ENCODE measurements around the gene NISCH. TPM values are rescaled to one million over a fixed set of nuclear protein-coding genes. Genes with fewer than 3 reads are reported as not detected.

The NISCH gene
- total and polyA plus RNA-seq, 2 experiments from 2014 or later, result 18.4 to 76.4 TPM

DNA sequence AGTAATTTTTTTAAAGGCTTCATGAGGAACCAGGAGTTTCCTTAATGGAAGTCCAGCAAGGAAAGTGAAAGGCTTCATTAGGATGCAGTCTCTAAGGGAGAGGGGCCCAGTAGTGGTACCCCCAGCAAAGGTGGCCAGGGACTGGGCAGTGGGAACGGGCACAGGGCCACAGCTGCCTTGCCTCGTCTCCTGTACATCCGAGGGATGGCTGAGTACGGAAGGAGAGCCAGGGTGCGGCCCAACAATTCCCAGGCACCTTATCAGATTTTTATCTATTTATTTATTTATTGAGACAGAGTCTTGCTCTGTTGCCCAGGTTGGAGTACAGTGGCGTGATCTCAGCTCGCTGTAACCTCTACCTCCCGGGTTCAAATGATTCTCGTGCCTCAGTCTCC lies 25.0 kb upstream of the NISCH start:
- no peaks in the 10 kb centered on the region for H3F3A ChIP-seq (replicated peaks; ENCODE audit: low read depth)
- H3K4me1 ChIP-seq (ENCODE audit: insufficient read depth), result no peaks in the 10 kb centered on the region
- H3K36me3 ChIP-seq (ENCODE audit: insufficient read depth), result no peaks in the 10 kb centered on the region
- H3K27ac ChIP-seq (ENCODE audit: low read depth), result no peak overlapping the region
- no peaks in the 10 kb centered on the region for H4K20me1 ChIP-seq (replicated peaks; ENCODE audit: insufficient read depth)
- H3K9me2 ChIP-seq (ENCODE audit: insufficient read depth), result no peaks in the 10 kb centered on the region
- TF ChIP-seq ZNF331 (CRISPR knock-in tag; IDR thresholded peaks at IDR 0.05; ENCODE audit: low read depth) (no peak), NANOG (IDR thresholded peaks at IDR 0.05; ENCODE audit: borderline replicate concordance) (no peak), STAT1 (IDR thresholded peaks at IDR 0.05; ENCODE audit: unreplicated experiment) (no peak), EZH2 (IDR thresholded peaks at IDR 0.05; ENCODE audit: low read depth, unreplicated experiment) (no peak), EZH2phosphoT487 (IDR thresholded peaks at IDR 0.05; ENCODE audit: unreplicated experiment) (no peak), POLR2AphosphoS5 (IDR thresholded peaks at IDR 0.05; ENCODE audit: low read depth) (no peak), CREB1 (CRISPR knock-in tag; IDR thresholded peaks at IDR 0.05; ENCODE audit: low read depth) (no peak), JUNB (IDR thresholded peaks at IDR 0.05; ENCODE audit: unreplicated experiment) (no peak)
- TF ChIP-seq, protein P1, sequence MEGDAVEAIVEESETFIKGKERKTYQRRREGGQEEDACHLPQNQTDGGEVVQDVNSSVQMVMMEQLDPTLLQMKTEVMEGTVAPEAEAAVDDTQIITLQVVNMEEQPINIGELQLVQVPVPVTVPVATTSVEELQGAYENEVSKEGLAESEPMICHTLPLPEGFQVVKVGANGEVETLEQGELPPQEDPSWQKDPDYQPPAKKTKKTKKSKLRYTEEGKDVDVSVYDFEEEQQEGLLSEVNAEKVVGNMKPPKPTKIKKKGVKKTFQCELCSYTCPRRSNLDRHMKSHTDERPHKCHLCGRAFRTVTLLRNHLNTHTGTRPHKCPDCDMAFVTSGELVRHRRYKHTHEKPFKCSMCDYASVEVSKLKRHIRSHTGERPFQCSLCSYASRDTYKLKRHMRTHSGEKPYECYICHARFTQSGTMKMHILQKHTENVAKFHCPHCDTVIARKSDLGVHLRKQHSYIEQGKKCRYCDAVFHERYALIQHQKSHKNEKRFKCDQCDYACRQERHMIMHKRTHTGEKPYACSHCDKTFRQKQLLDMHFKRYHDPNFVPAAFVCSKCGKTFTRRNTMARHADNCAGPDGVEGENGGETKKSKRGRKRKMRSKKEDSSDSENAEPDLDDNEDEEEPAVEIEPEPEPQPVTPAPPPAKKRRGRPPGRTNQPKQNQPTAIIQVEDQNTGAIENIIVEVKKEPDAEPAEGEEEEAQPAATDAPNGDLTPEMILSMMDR (conservative IDR thresholded peaks at IDR 0.05; ENCODE audit: low read depth in 2 of 2), result no peak
- TF ChIP-seq, protein P2, sequence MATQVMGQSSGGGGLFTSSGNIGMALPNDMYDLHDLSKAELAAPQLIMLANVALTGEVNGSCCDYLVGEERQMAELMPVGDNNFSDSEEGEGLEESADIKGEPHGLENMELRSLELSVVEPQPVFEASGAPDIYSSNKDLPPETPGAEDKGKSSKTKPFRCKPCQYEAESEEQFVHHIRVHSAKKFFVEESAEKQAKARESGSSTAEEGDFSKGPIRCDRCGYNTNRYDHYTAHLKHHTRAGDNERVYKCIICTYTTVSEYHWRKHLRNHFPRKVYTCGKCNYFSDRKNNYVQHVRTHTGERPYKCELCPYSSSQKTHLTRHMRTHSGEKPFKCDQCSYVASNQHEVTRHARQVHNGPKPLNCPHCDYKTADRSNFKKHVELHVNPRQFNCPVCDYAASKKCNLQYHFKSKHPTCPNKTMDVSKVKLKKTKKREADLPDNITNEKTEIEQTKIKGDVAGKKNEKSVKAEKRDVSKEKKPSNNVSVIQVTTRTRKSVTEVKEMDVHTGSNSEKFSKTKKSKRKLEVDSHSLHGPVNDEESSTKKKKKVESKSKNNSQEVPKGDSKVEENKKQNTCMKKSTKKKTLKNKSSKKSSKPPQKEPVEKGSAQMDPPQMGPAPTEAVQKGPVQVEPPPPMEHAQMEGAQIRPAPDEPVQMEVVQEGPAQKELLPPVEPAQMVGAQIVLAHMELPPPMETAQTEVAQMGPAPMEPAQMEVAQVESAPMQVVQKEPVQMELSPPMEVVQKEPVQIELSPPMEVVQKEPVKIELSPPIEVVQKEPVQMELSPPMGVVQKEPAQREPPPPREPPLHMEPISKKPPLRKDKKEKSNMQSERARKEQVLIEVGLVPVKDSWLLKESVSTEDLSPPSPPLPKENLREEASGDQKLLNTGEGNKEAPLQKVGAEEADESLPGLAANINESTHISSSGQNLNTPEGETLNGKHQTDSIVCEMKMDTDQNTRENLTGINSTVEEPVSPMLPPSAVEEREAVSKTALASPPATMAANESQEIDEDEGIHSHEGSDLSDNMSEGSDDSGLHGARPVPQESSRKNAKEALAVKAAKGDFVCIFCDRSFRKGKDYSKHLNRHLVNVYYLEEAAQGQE (IDR thresholded peaks at IDR 0.05; ENCODE audit: unreplicated experiment), result no peak
- TF ChIP-seq, protein P3, sequence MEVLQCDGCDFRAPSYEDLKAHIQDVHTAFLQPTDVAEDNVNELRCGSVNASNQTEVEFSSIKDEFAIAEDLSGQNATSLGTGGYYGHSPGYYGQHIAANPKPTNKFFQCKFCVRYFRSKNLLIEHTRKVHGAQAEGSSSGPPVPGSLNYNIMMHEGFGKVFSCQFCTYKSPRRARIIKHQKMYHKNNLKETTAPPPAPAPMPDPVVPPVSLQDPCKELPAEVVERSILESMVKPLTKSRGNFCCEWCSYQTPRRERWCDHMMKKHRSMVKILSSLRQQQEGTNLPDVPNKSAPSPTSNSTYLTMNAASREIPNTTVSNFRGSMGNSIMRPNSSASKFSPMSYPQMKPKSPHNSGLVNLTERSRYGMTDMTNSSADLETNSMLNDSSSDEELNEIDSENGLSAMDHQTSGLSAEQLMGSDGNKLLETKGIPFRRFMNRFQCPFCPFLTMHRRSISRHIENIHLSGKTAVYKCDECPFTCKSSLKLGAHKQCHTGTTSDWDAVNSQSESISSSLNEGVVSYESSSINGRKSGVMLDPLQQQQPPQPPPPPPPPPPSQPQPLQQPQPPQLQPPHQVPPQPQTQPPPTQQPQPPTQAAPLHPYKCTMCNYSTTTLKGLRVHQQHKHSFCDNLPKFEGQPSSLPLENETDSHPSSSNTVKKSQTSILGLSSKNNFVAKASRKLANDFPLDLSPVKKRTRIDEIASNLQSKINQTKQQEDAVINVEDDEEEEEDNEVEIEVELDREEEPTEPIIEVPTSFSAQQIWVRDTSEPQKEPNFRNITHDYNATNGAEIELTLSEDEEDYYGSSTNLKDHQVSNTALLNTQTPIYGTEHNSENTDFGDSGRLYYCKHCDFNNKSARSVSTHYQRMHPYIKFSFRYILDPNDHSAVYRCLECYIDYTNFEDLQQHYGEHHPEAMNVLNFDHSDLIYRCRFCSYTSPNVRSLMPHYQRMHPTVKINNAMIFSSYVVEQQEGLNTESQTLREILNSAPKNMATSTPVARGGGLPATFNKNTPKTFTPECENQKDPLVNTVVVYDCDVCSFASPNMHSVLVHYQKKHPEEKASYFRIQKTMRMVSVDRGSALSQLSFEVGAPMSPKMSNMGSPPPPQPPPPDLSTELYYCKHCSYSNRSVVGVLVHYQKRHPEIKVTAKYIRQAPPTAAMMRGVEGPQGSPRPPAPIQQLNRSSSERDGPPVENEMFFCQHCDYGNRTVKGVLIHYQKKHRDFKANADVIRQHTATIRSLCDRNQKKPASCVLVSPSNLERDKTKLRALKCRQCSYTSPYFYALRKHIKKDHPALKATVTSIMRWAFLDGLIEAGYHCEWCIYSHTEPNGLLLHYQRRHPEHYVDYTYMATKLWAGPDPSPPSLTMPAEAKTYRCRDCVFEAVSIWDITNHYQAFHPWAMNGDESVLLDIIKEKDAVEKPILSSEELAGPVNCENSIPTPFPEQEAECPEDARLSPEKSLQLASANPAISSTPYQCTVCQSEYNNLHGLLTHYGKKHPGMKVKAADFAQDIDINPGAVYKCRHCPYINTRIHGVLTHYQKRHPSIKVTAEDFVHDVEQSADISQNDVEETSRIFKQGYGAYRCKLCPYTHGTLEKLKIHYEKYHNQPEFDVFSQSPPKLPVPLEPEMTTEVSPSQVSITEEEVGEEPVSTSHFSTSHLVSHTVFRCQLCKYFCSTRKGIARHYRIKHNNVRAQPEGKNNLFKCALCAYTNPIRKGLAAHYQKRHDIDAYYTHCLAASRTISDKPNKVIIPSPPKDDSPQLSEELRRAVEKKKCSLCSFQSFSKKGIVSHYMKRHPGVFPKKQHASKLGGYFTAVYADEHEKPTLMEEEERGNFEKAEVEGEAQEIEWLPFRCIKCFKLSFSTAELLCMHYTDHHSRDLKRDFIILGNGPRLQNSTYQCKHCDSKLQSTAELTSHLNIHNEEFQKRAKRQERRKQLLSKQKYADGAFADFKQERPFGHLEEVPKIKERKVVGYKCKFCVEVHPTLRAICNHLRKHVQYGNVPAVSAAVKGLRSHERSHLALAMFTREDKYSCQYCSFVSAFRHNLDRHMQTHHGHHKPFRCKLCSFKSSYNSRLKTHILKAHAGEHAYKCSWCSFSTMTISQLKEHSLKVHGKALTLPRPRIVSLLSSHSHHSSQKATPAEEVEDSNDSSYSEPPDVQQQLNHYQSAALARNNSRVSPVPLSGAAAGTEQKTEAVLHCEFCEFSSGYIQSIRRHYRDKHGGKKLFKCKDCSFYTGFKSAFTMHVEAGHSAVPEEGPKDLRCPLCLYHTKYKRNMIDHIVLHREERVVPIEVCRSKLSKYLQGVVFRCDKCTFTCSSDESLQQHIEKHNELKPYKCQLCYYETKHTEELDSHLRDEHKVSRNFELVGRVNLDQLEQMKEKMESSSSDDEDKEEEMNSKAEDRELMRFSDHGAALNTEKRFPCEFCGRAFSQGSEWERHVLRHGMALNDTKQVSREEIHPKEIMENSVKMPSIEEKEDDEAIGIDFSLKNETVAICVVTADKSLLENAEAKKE (CRISPR knock-in tag; IDR thresholded peaks at IDR 0.05), result no peak
- TF ChIP-seq, protein P4, sequence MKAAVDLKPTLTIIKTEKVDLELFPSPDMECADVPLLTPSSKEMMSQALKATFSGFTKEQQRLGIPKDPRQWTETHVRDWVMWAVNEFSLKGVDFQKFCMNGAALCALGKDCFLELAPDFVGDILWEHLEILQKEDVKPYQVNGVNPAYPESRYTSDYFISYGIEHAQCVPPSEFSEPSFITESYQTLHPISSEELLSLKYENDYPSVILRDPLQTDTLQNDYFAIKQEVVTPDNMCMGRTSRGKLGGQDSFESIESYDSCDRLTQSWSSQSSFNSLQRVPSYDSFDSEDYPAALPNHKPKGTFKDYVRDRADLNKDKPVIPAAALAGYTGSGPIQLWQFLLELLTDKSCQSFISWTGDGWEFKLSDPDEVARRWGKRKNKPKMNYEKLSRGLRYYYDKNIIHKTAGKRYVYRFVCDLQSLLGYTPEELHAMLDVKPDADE (IDR thresholded peaks at IDR 0.05), result no peak
- no peak for DNase-seq (ENCODE audit: low spot score)
- no peak overlapping the region for H3K27ac Mint-ChIP-seq
- H3K4me2 ChIP-seq, result no peak overlapping the region
- H3K4me3 Mint-ChIP-seq, result no peak overlapping the region
- H3K79me2 ChIP-seq (replicated peaks; ENCODE audit: insufficient read depth), result no peaks in the 10 kb centered on the region
- H3K4me3 ChIP-seq, result no peak overlapping the region
- no peaks in the 10 kb centered on the region for H3K9me3 Mint-ChIP-seq
- H3K27me3 Mint-ChIP-seq (ENCODE audit: insufficient read depth, low read depth, poor library complexity), result peaks cover 5% of the 10 kb centered on the region
- no peak for ATAC-seq
- no peaks in the 10 kb centered on the region for H3K27me3 ChIP-seq (ENCODE audit: insufficient read depth)
- H2AFZ ChIP-seq, result no peak overlapping the region
- peaks cover 11% of the 10 kb centered on the region for H3K4me1 Mint-ChIP-seq
- H3K36me3 Mint-ChIP-seq (ENCODE audit: low read depth), result no peaks in the 10 kb centered on the region

All from GM23338 (cell line).